Upper lobe of right lung (tissue), 1 donor: ENCODE measurements around the gene PSPN. TPM values are rescaled to one million over a fixed set of nuclear protein-coding genes. Genes with fewer than 3 reads are reported as not detected.
A peak's percentile ranks its signal among the peaks of the same experiment; 100 is the strongest.

Experiments
- ATAC-seq: fragments of 200-7000 bp; cut with Tn5 transposase; one replicate; pipeline ENCODE4 v1.9.1; 2020; ENCODE audit warnings: mild to moderate bottlenecking, moderate library complexity
- DNase-seq: peaks from one replicate; pipeline ENCODE4 v3.0.0-alpha.2; 2020
- H3K27ac ChIP-seq: fragments of 200-600 bp; one replicate; pipeline ENCODE4 v1.8.0; 2022
- H3K27me3 ChIP-seq: fragments of 200-600 bp; one replicate; pipeline ENCODE4 v1.8.0; 2022; ENCODE audit warnings: mild to moderate bottlenecking
- H3K36me3 ChIP-seq: fragments of 200-600 bp; one replicate; pipeline ENCODE4 v1.8.0; 2022
- H3K4me1 ChIP-seq: fragments of 200-600 bp; one replicate; pipeline ENCODE4 v1.8.0; 2022
- H3K4me3 ChIP-seq: fragments of 200-600 bp; one replicate; pipeline ENCODE4 v1.8.0; 2022; ENCODE audit warnings: mild to moderate bottlenecking
- H3K9me3 ChIP-seq: fragments of 200-600 bp; one replicate; pipeline ENCODE4 v1.8.0; 2022
- intact Hi-C: fragments of 100-400 bp; cut with DNase I; formaldehyde crosslinking; loops from one replicate; pipeline ENCODE4 v1.11.0; 2022
- long read RNA-seq: library from polyadenylated mRNA; unstranded; transcript quantifications from one replicate; pipeline ENCODE4 v2.0.0, GENCODE V29; 2021
- total RNA-seq: library from RNA; stranded (reverse); fragmentation: NEBNext Ultra II Directional; extraction: Animal tissue kit (Norgen Biotek cat#: 25700); gene quantifications from one replicate; pipeline ENCODE4 v1.2.1, GENCODE V29; 2021
- TF ChIP-seq, protein P1 (sequence below): fragments of 200-600 bp; IDR thresholded peaks from one replicate; pipeline ENCODE4 v1.8.0; 2022; ENCODE audit warnings: antibody characterized with exemption
- donor health status: DM: no; HTN: yes; CAD: no; lungs with severe emphysema.

The PSPN gene, protein sequence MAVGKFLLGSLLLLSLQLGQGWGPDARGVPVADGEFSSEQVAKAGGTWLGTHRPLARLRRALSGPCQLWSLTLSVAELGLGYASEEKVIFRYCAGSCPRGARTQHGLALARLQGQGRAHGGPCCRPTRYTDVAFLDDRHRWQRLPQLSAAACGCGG
- 1.7 TPM for total RNA-seq
- long read RNA-seq, partial matches to known transcripts = 0 of 1 reads
- long read RNA-seq, other reads (novel, unspliced or antisense) = 0 of 1 reads

DNA sequence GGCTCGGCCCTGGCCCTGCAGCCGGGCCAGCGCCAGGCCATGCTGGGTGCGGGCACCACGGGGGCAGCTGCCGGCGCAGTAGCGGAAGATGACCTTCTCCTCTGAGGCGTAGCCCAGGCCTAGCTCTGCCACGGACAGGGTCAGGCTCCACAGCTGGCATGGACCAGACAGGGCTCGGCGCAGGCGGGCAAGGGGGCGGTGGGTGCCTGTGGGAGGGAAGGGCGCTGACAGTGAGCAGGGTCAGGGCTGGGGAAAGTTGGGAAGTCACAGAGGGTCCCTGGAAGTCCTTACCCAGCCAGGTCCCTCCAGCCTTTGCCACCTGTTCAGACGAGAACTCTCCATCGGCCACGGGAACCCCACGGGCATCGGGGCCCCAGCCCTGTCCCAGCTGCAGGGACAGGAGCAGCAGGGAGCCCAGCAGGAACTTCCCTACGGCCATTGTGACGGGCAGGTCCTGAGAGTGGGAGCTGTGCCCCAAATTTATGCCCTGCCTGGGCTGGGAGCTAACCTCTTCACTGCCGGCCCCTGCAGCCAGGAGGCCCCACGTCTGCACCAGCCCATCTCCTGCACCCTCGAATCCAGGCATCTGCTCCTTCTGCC is at the start of gene PSPN:
Gene PSPN (minus strand): TSS at position 523 of the 600 bp plus-strand sequence. CDS start 84 bp downstream, at position 439.
- no peaks in the 10 kb centered on the region for H3K27me3 ChIP-seq
- DNase-seq (no peak), ATAC-seq (no peak)
- TF ChIP-seq, protein P1, sequence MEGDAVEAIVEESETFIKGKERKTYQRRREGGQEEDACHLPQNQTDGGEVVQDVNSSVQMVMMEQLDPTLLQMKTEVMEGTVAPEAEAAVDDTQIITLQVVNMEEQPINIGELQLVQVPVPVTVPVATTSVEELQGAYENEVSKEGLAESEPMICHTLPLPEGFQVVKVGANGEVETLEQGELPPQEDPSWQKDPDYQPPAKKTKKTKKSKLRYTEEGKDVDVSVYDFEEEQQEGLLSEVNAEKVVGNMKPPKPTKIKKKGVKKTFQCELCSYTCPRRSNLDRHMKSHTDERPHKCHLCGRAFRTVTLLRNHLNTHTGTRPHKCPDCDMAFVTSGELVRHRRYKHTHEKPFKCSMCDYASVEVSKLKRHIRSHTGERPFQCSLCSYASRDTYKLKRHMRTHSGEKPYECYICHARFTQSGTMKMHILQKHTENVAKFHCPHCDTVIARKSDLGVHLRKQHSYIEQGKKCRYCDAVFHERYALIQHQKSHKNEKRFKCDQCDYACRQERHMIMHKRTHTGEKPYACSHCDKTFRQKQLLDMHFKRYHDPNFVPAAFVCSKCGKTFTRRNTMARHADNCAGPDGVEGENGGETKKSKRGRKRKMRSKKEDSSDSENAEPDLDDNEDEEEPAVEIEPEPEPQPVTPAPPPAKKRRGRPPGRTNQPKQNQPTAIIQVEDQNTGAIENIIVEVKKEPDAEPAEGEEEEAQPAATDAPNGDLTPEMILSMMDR = no peak
- H3K4me3 ChIP-seq = no peak within 1 kb of the TSS
- H3K9me3 ChIP-seq = no peaks in the 10 kb centered on the region
- intact Hi-C loops = no loop called here
- H3K36me3 ChIP-seq = peaks cover 10% of the 10 kb centered on the region
- no peak within 1 kb of the TSS for H3K27ac ChIP-seq
- H3K4me1 ChIP-seq = no peaks in the 10 kb centered on the region

DNA sequence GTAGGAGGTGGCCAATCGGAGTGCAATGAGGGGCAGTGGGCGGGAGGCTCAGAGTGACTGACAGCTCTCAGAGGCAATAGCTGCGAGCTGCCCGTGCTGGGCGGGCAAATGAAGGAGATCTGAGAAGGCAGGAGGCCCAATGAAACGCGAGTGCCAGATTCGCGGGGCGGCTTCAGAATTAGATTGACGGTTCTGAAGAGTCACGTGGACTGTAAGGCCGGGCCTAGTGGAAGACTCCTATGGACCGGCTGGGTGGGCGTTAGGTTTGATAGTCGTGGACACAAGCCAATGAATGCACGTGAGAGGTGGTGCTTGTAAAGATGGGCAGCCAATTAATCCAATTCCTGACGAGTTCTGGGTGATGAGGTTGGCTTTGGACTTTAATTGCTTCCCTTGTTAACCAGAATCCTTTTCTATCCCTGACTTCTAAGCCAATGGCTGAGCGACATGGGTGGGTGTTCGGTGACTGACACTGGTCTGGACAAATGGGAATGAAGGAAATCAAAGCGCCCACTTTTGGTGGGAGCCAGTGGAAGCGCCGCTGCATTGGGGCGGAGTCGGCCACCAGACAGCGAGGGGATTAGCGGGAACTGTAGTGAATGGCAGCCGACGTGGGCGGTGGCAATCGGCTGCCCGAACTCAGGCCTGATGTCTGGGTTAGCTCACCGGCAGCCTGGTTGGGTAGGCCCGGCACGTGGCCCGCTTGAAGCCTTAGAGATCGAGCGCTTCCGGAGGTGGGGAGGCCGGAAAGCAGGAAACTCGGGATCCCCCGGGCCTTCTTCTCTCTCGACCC is 49.4 kb upstream of the PSPN start:
- ATAC-seq (peak; percentile 94), DNase-seq (peak; percentile 99)
- TF ChIP-seq, protein P1 = no peak
- Histone ChIP-seq H3K4me1 (peaks cover 14% of the 10 kb centered on the region), H3K36me3 (peaks cover 23% of the 10 kb centered on the region), H3K27me3 (no peaks in the 10 kb centered on the region), H3K9me3 (no peaks in the 10 kb centered on the region), H3K4me3 (peak overlapping the region; percentile 38), H3K27ac (peak overlapping the region; percentile 83)
- intact Hi-C loops = no loop called here

DNA sequence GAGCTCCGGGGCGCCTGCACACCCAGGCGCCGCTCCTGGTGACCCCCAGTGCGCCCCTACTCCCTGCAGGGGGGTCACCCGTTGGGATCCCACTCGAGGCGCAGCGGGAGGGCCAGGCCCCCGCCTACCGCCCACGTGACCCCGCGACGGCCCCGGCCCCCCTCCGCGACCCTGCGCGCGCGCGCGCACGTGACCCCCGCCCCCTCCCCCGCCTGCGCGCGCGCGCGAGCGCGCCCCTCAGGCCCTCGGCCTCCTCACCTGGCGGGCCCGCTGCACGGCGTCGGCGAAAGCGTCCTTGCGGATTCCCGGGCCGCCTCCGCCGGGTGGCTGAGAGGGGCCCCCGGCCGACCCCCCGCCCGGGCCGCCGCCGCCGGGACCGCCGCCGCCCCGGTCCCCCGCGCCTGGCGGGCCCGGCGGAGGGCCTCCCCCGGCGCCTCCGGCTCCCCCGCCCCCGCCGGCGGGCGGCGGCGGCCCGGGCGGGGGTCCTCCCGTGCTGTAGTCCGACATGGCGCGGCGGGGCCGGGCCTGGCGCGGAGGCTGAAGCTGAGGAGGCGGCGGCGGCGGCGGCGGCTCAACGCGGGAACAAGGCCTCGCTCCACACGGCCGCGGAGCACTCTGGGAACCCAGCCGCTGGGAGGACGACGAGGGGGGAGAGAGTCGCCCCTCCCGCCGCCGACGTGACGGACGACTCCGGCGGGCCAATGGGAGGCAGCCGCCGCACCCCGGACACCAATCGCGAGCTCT is 48.6 kb upstream of the PSPN start, which contains the start of gene KHSRP:
Gene KHSRP (minus strand): TSS at position 617 of the 744 bp plus-strand sequence. CDS start 110 bp downstream, at position 507.
- Histone ChIP-seq H3K27me3 (no peaks in the 10 kb centered on the region), H3K27ac (peak within 1 kb of the TSS; percentile 83), H3K36me3 (peaks cover 30% of the 10 kb centered on the region), H3K4me1 (peaks cover 14% of the 10 kb centered on the region), H3K4me3 (peak within 1 kb of the TSS; percentile 82), H3K9me3 (no peaks in the 10 kb centered on the region)
- TF ChIP-seq, protein P1 = no peak
- ATAC-seq (no peak), DNase-seq (peak; percentile 77)
- intact Hi-C loops = no loop called here

DNA sequence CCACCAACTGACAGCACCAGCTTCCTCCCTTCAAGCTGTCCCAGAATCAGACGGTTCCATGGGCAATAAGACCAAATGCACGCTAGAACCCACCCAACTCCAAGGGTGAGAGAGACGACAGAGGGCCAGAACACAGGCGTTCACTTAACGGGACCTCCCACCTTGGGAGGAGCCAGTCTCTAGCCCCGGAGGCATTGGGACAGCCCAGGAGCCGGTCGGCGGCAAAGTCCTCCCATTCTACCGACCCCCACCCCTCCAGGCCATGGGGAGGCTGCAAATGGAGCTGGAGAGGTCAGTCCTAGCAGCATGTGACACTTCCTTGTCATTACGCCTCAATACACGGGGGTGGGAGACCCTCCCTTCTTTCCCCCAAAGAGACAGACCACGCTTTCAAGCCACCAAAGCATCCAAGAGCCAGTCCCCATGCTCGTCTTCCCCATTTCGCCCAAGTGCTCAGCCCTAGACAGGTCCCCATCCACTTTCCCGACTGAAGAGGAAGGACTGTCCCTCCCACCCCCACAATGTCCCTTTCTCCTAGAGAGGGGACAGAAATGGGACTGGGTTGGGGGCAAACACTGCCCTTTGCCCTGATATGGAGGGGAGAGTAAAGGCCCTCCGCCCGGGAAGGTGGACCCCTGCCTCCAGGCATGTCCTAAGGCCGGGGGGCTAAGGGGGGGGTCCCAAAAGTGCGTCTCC is 47.9 kb upstream of the PSPN start:
- ATAC-seq = no peak
- TF ChIP-seq, protein P1 = no peak
- peaks cover 14% of the 10 kb centered on the region for H3K4me1 ChIP-seq
- H3K9me3 ChIP-seq = no peaks in the 10 kb centered on the region
- H3K36me3 ChIP-seq = peaks cover 38% of the 10 kb centered on the region
- H3K27me3 ChIP-seq = no peaks in the 10 kb centered on the region
- intact Hi-C loops = no loop called here
- peak overlapping the region; percentile 82 for H3K4me3 ChIP-seq
- peak overlapping the region; percentile 67 for H3K27ac ChIP-seq
- DNase-seq = no peak
